Forelimb muscle (tissue), 1 donor: Measurements from ENCODE around the gene PCDHB6. TPM values are rescaled to one million over a fixed set of nuclear protein-coding genes. Genes with fewer than 3 reads are reported as not detected.
"Not testable (repeated sequence)": the region's sequence is repeated elsewhere in the genome, so short reads cannot be mapped to it uniquely, and the experiment has no call there.

Experiments
- DNase-seq: peaks from one replicate; pipeline ENCODE4 v3.0.0-alpha.2; 2013; ENCODE audit warnings: low read depth
- polyA plus RNA-seq: library from polyadenylated mRNA; unstranded; fragments of 120-200 nt; gene quantifications from one replicate; pipeline ENCODE4 v1.2.1, GENCODE V29; 2013; ENCODE audit not compliant: insufficient read length

The PCDHB6 gene
- polyA plus RNA-seq, 1 donor: 1.4 TPM

- no peak for DNase-seq
These were observed 22.7 kb downstream of the PCDHB6 start, which contains the start of gene PCDHB7 for GRCh38 chr5:141172381-141173204. Gene PCDHB7 (plus strand): TSS chr5:141172644. CDS start chr5:141172836, 192 bp downstream.

GRCh38 chr5:141174291-141175104, 24.6 kb downstream of the PCDHB6 start:
- DNase-seq: not testable (repeated sequence)

- no peak for DNase-seq
These were observed 26.1 kb downstream of the PCDHB6 start for GRCh38 chr5:141175933-141176332.

- DNase-seq: not testable (repeated sequence)
These were observed 27.8 kb downstream of the PCDHB6 start, which contains the start of gene PCDHB8 for GRCh38 chr5:141177577-141178191. Gene PCDHB8 (plus strand): TSS chr5:141177790. CDS start chr5:141178035, 245 bp downstream.

GRCh38 chr5:141179371-141179770, 29.5 kb downstream of the PCDHB6 start:
- DNase-seq: not testable (repeated sequence)

- DNase-seq: not testable (repeated sequence)
These were observed 30.0 kb downstream of the PCDHB6 start for GRCh38 chr5:141179876-141180275.

DNA sequence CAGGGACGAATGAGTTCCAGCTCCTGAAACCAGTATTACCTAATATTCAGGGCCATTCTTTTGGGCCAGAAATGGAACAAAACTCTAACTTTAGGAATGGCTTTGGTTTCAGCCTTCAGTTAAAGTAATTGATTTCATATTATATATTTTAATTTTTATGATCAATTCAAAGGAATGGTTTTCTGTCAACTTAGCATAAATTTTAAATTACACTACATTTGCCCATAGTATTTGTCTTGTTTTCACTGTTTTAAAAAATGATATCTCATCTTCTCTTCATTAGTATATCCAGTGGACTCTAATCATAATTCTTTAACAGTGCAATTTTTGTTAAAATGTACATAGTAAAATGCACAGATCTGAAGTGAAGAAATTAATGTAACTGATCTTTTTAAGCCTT, 30.5 kb downstream of the PCDHB6 start:
- DNase-seq: no peak

DNA sequence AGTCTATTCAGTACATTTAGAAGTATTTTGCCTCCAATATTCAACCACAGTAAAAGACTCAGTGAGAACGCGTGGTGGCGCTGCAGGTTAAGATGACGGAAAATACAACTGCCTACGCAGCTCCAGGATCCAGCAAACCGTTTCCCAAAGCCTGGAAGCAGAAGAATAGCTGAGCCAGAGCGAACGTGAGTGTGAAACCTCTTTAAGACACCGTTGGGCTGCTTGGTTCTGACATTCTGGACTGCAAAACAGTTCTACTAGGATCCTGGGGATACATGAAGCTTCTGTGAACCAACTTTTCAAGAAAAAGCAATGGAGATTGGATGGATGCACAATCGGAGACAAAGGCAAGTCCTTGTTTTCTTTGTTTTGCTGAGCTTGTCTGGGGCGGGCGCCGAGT, 32.4 kb downstream of the PCDHB6 start, which contains the start of gene PCDHB16:
Gene PCDHB16 (plus strand): TSS at position 140 of the 400 bp plus-strand sequence. CDS start 173 bp downstream, at position 313.
- DNase-seq: no peak

DNA sequence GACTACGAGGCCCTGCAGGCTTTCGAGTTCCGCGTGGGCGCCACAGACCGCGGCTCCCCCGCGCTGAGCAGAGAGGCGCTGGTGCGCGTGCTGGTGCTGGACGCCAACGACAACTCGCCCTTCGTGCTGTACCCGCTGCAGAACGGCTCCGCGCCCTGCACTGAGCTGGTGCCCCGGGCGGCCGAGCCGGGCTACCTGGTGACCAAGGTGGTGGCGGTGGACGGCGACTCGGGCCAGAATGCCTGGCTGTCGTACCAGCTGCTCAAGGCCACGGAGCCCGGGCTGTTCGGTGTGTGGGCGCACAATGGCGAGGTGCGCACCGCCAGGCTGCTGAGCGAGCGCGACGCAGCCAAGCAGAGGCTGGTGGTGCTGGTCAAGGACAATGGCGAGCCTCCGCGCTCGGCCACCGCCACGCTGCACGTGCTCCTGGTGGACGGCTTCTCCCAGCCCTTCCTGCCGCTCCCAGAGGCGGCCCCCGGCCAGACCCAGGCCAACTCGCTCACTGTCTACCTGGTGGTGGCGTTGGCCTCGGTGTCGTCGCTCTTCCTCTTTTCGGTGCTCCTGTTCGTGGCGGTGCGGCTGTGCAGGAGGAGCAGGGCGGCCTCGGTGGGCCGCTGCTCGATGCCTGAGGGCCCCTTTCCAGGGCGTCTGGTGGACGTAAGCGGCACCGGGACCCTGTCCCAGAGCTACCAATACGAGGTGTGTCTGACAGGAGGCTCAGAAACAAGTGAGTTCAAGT, 34.4 kb downstream of the PCDHB6 start:
- DNase-seq: not testable (repeated sequence)

DNA sequence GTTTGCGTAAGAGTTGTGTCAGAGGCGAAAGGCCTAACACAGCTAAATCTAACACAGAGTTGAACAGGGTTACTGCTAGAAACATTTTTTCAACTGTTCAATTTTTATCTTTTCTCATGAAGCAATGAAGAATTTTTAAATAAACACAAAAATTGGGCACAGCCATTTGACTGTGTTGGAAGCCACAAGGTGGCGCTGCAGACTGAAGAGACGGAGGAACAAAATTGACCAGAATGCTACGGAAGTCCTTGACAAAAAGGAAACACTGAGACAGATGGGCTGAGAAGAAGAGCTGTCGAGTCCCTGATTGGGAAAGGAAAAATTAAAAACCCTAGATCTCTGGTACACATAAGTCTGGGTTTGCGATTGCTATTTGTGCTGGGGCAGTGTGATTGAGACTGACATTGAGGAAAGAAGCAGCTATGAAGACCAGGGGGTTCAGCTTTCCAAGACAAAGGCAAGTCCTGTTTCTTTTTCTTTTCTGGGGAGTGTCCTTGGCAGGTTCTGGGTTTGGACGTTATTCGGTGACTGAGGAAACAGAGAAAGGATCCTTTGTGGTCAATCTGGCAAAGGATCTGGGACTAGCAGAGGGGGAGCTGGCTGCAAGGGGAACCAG, 37.1 kb downstream of the PCDHB6 start, which contains the start of gene PCDHB9:
Gene PCDHB9 (plus strand): TSS at position 265 of the 616 bp plus-strand sequence. CDS start 158 bp downstream, at position 423.
- DNase-seq: no peak

- not testable (repeated sequence) for DNase-seq
These were observed 38.8 kb downstream of the PCDHB6 start for GRCh38 chr5:141188682-141189081.

GRCh38 chr5:141189131-141189530, 39.3 kb downstream of the PCDHB6 start:
- not testable (repeated sequence) for DNase-seq

- DNase-seq: no peak
These were observed 42.4 kb downstream of the PCDHB6 start, which contains the start of gene PCDHB10 for GRCh38 chr5:141192110-141192725. Gene PCDHB10 (plus strand): TSS chr5:141192353. CDS start chr5:141192553, 200 bp downstream.

- not testable (repeated sequence) for DNase-seq
These were observed 44.5 kb downstream of the PCDHB6 start for GRCh38 chr5:141194332-141194731.

- no peak for DNase-seq
These were observed 46.5 kb downstream of the PCDHB6 start for GRCh38 chr5:141196363-141196762.

- no peak for DNase-seq
These were observed 49.7 kb downstream of the PCDHB6 start, which contains the start of gene PCDHB11 for GRCh38 chr5:141199359-141200235. Gene PCDHB11 (plus strand): TSS chr5:141199627. CDS start chr5:141199775, 148 bp downstream.

- not testable (repeated sequence) for DNase-seq
These were observed 51.3 kb downstream of the PCDHB6 start for GRCh38 chr5:141201126-141201525.

DNA sequence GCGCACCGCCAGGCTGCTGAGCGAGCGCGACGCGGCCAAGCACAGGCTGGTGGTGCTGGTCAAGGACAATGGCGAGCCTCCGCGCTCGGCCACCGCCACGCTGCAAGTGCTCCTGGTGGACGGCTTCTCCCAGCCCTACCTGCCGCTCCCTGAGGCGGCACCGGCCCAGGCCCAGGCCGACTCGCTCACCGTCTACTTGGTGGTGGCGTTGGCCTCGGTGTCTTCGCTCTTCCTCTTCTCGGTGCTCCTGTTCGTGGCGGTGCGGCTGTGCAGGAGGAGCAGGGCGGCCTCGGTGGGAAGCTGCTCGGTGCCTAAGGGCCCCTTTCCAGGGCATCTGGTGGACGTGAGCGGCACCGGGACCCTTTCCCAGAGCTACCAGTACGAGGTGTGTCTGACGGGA, 51.8 kb downstream of the PCDHB6 start:
- not testable (repeated sequence) for DNase-seq
